SU-DHL-6 (cell line): ENCODE data around the gene UNC119.

ENCODE experiments used
- EZH2phosphoT487 ChIP-seq: fragments of 200-600 bp; sonication (generic), shearing (Covaris generic); conservative IDR thresholded peaks from 2 replicates; pipeline ENCODE4 v1.6.1; 2018; ENCODE audit warnings: mild to moderate bottlenecking, antibody characterized with exemption, low read length, moderate library complexity, mixed read lengths
- TF ChIP-seq, protein P1 (sequence below): fragments of 200-600 bp; sonication (generic); IDR thresholded peaks from one replicate; pipeline ENCODE4 v1.5.1; 2017; ENCODE audit warnings: antibody characterized with exemption, mild to moderate bottlenecking, low read length, moderate library complexity; ENCODE audit not compliant: insufficient read depth, poor library complexity, severe bottlenecking

GRCh38 chr17:28567604-28568003 lies 15.2 kb upstream of the UNC119 start:
- TF ChIP-seq, protein P1, sequence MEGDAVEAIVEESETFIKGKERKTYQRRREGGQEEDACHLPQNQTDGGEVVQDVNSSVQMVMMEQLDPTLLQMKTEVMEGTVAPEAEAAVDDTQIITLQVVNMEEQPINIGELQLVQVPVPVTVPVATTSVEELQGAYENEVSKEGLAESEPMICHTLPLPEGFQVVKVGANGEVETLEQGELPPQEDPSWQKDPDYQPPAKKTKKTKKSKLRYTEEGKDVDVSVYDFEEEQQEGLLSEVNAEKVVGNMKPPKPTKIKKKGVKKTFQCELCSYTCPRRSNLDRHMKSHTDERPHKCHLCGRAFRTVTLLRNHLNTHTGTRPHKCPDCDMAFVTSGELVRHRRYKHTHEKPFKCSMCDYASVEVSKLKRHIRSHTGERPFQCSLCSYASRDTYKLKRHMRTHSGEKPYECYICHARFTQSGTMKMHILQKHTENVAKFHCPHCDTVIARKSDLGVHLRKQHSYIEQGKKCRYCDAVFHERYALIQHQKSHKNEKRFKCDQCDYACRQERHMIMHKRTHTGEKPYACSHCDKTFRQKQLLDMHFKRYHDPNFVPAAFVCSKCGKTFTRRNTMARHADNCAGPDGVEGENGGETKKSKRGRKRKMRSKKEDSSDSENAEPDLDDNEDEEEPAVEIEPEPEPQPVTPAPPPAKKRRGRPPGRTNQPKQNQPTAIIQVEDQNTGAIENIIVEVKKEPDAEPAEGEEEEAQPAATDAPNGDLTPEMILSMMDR: no peak
- no peak for TF ChIP-seq EZH2phosphoT487
